ENCODE data around the gene NEURL4.
"Not testable (repeated sequence)": the region's sequence is repeated elsewhere in the genome, so short reads cannot be mapped to it uniquely, and the experiment has no call there.

NEURL4 gene

DNA sequence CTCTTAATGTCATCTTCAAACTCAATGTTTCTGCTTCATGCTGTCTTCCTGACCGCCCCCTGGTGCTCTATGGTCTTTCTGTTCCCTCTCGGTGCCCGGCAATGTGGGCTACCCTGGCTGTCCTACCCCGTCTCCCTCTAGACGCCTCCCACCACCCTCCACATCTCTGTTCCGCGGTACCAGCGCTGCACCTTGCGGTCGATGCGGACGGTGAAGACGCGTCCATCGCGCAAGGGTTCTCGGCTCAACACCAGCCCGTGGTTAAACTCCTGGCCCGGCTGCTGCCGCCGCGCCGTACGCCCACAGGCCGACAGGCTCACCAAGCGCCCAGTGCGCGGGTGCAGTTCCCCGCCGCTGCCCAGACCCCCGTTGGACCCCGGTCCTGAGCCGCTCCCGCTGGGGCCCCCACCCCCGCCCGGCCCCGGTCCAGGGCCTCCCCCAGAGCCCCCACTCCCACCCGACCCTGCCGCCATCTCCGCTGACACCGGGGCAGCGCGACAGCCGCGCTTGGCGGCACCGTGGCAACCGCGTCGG, at the start of gene NEURL4:
Gene NEURL4 (minus strand): TSS at position 496 of the 534 bp plus-strand sequence. CDS start 23 bp downstream, at position 473.
- no peak for DNase-seq

DNA sequence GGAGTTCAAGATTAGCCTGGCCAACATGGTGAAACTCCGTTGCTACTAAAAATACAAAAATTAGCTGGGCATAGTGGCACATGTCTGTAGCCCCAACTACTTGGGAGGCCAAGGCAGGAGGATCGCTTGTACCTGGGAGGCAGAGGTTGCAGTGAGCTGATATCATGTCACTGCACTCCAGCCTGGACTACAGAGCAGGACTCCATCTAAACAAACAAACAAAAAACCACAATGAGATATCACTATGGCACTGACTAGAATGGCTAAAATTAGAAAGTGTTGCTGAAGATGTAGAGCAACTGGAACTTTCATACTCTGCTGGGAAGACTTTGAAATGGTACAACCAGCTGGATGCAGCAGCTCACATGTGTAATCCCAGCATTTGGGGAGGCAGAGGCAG, 45.2 kb upstream of the NEURL4 start:
- no peak for DNase-seq

DNA sequence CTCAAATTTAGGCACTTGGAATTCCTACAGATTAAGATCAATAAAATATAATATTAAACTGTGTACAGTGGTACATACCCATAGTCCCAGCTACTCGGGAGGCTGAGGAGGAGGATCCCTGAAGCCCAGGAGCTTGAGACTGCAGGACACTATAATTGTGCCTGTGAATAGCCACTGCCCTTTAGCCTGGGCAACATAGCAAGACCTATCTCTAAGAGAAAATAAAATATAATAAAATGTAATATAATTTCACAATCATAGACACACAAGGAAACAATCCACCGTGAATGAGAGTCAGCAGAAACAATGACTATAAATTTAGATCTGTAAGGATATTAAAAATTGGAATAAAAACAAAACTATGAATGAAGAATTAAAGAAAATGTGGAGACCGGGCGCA, 41.7 kb upstream of the NEURL4 start:
- no peak for DNase-seq

DNA sequence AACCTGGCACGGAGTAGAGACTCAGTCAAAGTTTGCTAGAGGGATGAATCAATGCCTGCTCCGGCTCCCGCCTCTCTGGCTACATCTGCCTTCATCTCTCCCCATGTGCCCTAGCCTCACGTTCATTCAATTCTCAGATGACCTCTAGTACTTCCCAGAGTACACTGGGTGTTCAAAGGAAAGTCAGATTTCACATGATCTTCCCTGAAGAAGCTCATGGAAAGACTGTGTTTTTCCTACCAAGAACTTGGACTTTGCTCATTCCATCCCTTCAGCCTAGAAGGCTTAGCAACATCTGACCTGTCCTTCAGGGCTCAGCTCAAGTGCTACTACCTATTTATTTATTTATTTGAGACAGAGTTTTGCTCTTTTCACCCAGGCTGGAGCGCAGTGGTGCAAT, 40.7 kb upstream of the NEURL4 start:
- no peak for DNase-seq

DNA sequence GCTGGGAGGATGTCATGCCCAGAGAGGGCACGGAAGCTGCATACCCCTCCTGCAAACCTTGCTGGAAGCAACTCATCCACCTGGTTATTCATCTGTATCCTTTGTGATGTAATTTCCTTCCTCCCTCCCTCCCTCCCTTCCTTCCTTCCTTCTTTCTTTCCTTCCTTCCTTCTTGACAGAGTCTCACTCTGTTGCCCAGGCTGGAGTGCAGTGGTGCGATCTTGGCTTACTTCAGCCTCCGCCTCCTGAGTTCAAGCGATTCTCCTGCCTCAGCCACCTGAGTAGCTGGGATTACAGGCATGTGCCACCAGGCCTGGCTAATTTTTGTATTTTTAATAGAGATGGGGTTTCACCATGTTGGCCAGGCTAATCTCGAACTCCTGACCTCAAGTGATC, 39.5 kb upstream of the NEURL4 start:
- not testable (repeated sequence) for DNase-seq

DNA sequence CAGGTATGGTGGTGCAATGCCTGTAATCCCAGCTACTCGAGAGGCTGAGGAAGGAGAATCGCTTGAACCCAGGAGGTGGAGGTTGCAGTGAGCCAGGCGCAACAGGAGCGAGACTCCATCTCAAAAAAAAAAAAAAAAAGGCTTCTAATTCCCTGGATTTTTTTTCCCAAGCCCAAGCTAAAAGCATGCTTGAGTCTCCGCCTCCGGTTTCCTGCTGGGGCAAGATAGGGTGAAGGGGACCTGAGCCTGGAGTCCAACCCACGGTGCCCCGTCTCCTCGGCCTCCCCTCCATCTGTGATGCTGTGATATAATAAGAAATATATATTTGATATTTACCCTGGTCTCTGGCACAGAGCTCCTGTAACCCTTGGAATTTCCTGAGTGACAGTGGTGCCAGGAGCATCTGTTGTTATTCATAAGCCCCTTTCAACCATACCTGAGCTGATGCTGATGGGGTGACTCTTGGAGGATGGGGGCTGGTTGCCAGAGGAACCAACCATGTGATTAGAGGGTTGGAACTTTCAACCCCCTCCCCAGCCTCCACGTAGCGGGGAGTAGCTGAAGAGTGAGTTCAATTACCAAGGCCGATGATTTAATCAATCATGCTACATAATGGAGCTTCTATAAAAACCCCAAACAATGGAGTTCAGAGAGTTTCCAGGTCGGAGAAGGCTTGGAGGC, 38.9 kb upstream of the NEURL4 start:
- no peak for DNase-seq

DNA sequence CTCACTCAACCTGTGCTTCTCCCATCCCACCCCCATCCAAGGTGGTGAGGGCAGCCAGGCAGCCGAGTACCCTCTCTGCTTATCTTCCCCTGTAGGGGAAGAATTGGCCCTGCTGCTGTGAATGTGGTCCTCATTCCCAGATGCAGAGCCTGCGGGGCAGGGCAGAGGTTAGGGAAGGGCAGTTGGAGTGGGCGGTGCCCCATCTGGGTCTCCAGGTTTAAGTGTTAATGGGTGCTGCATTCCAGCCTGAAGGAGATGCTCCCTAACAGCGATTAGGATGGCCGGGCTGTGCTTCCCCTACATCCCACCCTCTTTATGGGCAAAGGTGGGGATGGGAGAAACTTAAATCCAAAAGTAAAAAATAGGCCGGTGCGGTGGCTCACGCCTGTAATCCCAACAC, 37.9 kb upstream of the NEURL4 start:
- DNase-seq = no peak

DNA sequence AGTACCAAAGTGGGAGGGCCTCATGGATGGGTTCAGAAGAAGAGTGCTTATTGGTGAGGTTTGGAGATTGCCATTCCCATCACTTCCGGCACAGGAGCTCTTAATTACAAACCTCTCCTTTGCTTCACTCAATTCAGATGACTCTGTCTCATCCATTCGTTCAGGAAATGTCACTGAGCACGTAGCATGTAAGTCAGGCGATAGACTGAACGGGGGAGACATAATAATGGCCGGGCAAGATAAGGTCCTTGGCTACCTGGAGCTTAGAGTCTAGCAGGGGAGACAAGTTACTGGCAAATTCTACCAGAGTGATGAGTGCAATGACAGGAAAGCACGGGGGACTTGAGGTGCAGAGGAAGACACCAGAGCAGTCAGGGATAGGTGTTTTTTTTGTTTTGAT, 36.8 kb upstream of the NEURL4 start:
- not testable (repeated sequence) for DNase-seq

DNA sequence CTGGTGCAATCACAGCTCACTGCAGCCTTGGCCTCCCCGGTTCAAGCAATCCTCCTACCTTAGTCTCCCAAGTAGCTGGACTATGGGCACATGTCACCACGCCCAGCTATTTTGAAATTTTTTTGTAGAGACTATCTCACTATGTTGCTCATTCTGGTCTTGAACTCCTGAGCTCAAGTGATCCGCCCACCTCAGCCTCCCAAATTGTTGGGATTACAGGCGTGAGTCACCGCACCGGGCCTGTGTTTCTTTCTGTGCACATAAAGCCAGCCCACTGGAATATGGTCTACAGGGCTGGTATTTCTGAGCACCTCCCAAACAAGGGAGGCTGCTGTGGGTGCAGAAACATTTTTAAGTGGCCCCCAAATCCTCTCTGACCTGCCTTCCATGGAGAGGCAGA, 34.2 kb upstream of the NEURL4 start:
- no peak for DNase-seq

DNA sequence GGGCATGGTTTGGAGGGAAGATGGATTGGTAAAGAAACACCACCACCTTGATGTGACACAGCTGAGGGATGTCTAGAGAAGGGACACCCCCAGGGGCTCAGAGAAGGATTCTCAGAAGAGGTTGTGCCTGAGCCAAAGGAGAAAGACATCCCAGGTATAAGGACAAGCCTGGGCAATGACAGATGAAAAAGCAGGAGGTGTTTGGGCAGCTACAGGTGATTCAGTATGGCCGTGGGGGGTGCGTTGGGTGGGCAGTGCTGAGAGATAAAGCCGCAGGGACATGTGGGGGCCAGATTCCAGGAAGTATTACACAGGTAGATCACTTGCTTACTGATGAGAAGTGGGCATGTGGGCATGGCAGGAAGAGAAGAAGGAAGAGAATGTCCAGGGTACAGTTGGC, 32.8 kb upstream of the NEURL4 start:
- no peak for DNase-seq

DNA sequence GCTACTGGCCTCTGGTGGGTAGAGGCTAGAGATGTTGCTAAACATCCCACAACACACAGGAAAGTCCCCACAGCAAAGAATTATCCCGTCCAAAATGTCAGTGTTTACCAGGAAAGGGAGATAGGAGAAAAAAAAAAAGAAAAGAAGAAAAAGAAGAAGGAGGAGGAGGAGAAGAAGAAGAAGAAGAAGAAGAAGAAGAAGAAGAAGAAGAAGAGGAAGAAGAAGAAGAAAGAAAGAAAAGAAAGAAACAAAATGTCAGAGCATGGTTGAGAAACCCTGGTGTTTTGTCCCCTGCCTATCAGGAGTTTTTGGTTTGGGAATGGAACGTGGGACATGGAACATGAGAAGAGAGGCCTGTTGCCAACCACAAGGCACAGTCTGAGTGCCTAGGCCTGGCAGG, 28.2 kb upstream of the NEURL4 start:
- DNase-seq = no peak

DNA sequence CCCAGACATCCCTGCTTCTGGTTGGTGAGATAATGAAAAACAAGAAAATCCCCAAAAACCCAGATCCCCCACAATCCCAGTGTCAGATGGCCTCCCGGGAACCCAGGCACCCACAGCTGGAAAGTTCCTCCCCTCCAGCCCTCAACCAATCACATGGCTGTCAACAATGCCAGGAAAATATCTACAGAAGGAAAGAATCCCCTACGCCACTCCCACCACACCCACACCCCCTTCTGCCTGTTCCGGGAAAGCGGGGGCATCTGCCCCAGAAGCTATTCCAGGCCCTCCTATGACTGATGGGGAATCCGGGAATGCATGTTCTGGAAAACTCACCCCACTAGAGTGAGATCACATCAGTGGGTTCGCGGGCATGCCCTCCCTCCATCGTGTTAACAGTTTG, 27.6 kb upstream of the NEURL4 start:
- DNase-seq = no peak

DNA sequence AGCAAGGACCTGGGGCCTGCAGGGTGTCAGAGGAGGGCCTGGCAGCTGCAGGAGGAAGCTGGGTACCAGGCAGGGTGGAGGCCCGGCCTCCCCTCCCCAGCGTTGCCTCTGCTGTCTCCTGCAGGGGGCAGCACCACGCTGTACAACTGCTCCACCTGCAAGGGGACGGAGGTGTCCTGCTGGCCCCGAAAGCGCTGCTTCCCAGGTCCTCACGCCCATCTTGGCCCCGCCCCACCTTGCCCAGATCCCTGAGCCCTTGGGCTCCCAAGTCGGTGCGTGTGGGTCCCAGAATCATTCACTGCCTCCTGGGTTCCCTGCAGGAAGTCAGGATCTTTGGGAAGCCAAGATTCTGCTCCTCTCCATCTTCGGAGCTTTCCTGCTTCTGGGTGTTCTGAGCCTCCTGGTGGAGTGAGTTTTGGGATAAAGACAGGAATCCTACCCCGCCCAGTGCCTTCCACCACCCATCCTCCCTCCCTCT, 27.0 kb upstream of the NEURL4 start:
- DNase-seq = peak; percentile 49

DNA sequence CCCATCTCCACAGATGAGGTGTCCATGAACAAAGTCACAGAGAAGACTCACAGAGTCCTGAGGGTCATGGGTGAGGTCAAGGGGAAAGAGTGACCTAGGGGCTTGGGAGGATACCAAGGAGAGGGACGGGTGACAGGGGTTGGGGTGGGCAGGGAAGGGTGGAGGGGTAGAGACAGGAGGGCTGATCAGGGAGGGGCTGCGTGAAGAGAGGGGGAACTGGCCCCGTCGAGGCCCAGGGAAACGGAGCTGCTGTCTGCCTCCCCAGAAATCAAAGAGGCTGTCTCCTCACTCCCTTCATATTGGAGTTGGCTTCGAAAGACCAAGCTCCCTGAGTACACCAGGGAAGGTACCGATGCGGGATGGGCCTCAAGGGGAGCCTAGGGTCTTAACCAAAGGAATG, 26.4 kb upstream of the NEURL4 start:
- DNase-seq = no peak

DNA sequence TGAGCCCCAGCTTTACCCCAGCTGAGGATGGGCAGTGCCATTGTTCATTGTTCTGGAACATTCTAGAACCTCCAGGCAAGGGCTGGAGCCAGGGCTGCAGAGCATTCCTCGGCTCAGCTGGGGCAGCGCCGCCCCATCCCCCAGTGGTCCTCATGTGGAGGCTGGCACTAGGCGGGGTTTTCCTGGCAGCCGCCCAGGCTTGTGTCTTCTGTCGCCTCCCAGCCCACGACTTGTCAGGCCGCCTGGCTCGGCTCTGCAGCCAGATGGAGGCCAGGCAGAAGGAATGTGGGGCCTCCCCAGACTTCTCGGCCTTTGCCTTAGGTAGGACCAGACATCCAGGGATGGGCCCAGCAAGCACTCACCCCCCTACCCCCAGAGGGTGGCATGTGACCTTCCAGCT, 25.9 kb upstream of the NEURL4 start, which contains the start of gene TMEM95:
Gene TMEM95 (plus strand): TSS at position 104 of the 400 bp plus-strand sequence. CDS start 49 bp downstream, at position 153.
- no peak for DNase-seq

DNA sequence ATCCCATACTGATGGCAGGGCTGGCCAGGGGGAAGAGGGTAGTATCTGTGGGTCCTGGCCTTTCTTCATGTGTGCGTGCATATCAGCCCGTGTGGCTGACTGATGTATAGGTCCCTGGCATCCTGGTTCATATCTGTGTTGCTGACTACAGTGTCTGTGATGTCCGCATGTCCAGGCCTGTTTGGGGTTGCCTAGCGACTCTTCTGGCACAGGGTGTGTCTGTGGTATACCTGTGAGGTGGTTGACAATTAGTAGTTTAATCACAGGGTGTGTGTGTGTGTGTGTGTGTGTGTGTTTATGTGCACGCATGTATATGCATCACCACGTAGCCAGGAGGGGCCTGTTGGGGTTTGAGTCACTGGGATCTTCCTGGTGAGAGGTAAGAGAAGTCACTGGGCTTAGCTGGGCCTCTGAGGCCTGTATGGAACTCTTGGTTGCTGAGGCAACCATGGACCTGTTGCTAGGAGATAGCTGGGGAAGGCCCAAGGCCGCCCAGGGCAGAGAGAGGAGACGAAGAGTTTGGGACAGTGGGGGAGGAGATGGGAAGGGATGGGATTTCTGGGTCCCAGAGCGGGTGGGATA, 25.2 kb upstream of the NEURL4 start:
- DNase-seq = peak; percentile 69

DNA sequence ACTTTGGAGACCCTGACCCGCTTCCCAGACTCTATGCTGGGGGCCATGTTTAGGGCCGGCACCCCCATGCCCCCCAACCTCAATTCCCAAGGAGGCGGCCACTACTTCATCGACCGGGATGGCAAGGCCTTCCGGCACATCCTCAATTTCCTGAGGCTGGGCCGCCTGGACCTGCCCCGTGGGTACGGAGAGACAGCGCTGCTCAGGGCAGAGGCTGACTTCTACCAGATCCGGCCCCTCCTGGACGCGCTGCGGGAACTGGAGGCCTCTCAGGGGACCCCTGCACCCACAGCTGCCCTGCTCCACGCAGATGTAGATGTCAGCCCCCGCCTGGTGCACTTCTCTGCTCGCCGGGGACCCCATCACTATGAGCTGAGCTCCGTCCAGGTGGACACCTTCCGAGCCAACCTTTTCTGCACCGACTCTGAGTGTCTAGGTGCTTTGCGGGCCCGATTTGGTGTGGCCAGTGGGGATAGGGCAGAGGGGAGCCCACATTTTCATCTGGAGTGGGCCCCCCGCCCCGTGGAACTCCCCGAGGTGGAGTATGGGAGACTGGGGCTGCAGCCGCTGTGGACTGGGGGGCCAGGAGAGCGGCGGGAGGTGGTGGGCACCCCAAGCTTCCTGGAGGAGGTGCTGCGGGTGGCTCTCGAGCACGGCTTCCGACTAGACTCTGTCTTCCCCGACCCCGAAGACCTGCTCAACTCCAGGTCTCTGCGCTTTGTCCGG, 23.9 kb upstream of the NEURL4 start:
- no peak for DNase-seq

DNA sequence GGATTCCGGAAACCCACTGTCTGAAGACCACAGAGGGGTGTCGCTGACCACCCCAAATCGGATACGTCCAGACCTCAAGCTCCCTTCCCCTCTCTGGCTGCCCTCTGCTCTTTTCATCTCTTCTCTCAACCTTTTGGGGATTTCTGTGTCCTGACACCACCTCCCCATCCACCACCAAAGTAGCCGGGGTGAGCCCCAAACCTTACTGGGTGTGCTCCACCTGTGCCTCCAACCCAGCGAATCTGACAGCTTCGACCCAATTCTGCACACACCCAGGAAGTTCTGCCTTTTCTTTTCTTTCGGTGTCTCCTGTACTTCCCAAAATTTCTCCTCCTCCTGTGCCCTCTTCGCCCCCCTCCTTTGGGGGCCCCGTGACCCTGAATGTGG, 23.4 kb upstream of the NEURL4 start:
- no peak for DNase-seq

DNA sequence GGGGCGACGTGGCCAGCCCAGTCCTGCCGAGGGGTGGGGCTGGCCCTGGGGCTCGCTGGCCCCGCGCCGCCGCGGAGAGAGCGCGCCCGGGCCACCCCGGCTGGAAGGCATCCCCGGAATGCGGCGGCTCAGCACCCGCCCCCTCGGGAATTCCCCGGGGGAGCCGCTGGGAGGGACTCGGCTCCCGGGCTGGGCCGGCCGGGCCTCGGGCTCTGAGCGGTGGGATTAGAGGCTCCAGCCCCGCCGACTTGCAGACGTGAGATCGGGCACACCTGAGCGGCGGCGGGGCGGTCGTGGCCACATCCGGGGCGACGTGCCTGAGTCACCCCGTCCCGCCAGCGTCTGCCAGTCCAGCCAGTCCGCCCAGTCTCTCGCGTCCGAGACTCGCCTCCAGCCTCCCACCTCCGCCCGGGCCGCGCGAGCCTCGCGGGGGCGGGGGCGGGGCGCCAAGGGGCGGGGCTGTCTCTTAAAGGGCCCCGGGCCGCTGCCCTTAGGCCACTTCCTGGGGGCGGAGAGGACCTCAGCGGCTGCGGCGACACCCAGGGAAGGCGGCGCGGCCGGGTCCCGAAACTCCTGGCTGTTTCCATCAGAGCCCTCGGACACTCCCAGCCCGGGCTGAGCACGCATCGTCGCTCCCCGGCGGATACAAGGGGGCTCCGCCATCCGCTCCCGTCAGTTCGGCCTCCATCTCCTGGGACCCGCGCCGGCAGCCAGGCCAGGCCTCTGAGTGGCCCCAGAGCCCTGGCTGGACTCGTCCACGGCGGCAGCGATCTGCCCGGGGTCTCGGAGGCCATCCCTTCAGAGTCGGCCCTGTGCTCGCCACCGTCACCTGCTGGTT, 22.7 kb upstream of the NEURL4 start, which contains the start of gene KCTD11:
Gene KCTD11 (plus strand): TSS at position 498 of the 838 bp plus-strand sequence.
- no peak for DNase-seq

DNA sequence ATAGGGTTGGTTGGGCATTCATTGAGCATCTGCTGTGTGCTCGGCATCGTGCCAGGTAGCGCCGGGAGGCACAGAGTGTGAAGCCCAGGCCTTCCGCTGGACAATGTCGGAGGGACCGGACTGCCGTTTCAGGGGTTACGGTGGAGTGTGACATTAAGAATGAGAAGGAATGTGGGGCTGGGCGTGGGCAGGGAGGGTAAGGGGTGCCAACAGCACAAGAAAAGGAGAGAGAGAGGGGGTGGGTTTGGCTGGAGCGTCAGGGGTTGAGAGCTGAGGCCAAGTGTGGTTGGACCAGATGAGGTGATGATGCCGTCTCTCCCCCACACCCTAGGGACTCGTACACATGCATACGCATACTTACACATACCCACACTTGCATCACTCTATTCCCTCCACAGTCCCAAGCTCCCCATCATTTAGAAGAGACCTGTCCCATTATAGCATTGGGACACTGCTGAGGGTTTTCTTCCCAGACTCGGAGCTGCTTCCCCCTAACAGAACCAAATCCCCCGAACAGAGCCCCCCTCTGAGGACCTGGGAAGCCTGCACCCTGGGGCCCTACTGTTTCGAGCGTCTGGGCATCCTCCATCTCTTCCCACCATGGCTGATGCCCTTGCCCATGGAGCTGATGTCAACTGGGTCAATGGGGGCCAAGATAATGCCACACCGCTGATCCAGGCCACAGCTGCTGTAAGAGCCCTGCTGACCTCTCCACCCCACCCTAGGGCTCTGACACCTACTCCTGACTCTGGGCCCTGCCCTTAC, 19.5 kb upstream of the NEURL4 start:
- DNase-seq = no peak

DNA sequence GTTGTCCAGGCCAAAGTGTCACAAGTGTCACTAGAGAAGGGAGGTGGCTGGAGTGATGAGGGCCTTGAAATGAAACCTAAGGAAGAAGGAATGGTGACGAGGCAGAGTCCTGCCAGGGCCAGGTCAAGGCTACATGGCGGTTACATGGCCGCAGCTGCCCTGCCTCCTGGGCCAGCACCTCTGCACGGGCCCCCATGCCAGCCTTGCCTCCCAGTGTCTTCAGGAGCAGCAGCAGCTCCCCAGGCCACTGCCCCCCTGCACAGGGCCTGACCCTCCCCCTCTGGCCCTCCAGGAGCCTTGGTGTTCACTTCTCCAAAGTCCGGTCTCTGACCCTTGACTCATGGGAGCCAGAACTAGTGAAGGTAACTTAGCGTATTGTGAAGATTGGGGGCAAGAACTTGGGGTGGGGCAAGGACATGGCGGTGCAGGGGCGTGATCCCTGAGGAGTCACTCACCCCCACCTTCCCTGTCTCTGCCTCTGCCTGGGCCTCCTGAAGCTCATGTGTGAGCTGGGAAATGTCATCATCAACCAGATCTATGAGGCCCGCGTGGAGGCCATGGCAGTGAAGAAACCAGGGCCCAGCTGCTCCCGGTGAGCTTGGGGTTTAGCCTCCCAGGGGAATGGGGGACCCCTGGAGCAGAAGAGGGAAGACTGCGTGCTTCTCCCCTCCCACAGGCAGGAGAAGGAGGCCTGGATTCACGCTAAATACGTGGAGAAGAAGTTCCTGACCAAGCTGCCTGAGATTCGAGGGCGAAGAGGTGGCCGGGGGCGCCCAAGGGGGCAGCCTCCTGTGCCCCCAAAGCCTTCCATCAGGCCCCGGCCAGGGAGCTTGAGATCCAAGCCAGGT, 18.7 kb upstream of the NEURL4 start:
- DNase-seq = no peak

Data from DMS153 (cell line).